HCT116 (cell line): ENCODE data around the gene PRG2.

Source experiments
- ATF3 ChIP-seq: IDR thresholded peaks from 2 replicates; pipeline ENCODE4 v1.6.1; 2012
- CBX3 ChIP-seq: IDR thresholded peaks from 2 replicates; pipeline ENCODE4 v1.6.1; 2012; ENCODE audit warnings: low read depth
- CEBPB ChIP-seq: IDR thresholded peaks from 2 replicates; pipeline ENCODE4 v1.6.1; 2012; ENCODE audit warnings: low read depth
- CTCF ChIP-seq, 3 experiments: fragments of 200-600 bp in 1 of 3; sonication (generic) in 1 of 3; IDR thresholded peaks in 2 of 3; conservative IDR thresholded peaks in 1 of 3; 2 replicates each; pipeline ENCODE4 v1.5.1; 2012 to 2017; ENCODE audit warnings: low read depth in 2 of 3, low read length in 2 of 3, antibody characterized with exemption in 1 of 3, borderline replicate concordance in 1 of 3, control low read depth in 1 of 3, mild to moderate bottlenecking in 1 of 3, mixed read lengths in 1 of 3, mixed run types in 1 of 3, moderate library complexity in 1 of 3; ENCODE audit not compliant: insufficient read depth in 1 of 3
- EZH2phosphoT487 ChIP-seq: fragments of 200-600 bp; IDR thresholded peaks from 2 replicates; pipeline ENCODE4 v1.6.1; 2018; ENCODE audit warnings: antibody characterized with exemption, borderline replicate concordance
- JUND ChIP-seq: IDR thresholded peaks from 2 replicates; pipeline ENCODE4 v1.6.1; 2012
- POLR2AphosphoS5 ChIP-seq: IDR thresholded peaks from 2 replicates; pipeline ENCODE4 v1.6.1; 2011; ENCODE audit warnings: mild to moderate bottlenecking, low read depth, low read length, moderate library complexity
- REST ChIP-seq: IDR thresholded peaks from 2 replicates; pipeline ENCODE4 v1.6.1; 2012; ENCODE audit warnings: low read depth
- YY1 ChIP-seq: IDR thresholded peaks from 2 replicates; pipeline ENCODE4 v1.6.1; 2011; ENCODE audit warnings: low read length, low read depth, moderate library complexity, mild to moderate bottlenecking; ENCODE audit not compliant: insufficient replicate concordance; ENCODE audit errors: extremely low read depth
- ZNF274 ChIP-seq: fragments of 200-500 bp; sonication (Bioruptor generic); IDR thresholded peaks from 2 replicates; pipeline ENCODE4 v1.6.1; 2014; ENCODE audit warnings: mild to moderate bottlenecking, low read depth, low read length, inconsistent platforms

GRCh38 chr11:57353852-57354251, 36.6 kb downstream of the PRG2 start:
- TF ChIP-seq CTCF (IDR thresholded peaks at IDR 0.05 in 2 of 3, conservative IDR thresholded peaks at IDR 0.05 in 1 of 3; ENCODE audit: borderline replicate concordance in 1 of 3, insufficient read depth in 1 of 3, low read depth in 2 of 3, low read length in 2 of 3) (no peak), YY1 (no peak), POLR2AphosphoS5 (no peak), CEBPB (no peak), CBX3 (no peak), JUND (no peak), ZNF274 (no peak), REST (no peak), EZH2phosphoT487 (no peak), ATF3 (no peak)
